Muscle layer of duodenum (tissue), 2 donors: Measurements from ENCODE around the gene COA1.

Source experiments
- H3K27ac ChIP-seq: one replicate; pipeline ENCODE4 v1.7.0; 2013; ENCODE audit warnings: mild to moderate bottlenecking, low read length
- H3K27me3 ChIP-seq: one replicate; pipeline ENCODE4 v1.7.0; 2013; ENCODE audit warnings: low read depth, mild to moderate bottlenecking, control low read depth, low read length
- H3K36me3 ChIP-seq, 2 donors: one replicate each; pipeline ENCODE4 v1.7.0; 2013; ENCODE audit warnings: low read length in 2 of 2, control low read depth in 1 of 2, mild to moderate bottlenecking in 1 of 2; ENCODE audit not compliant: insufficient read depth in 2 of 2, control insufficient read depth in 1 of 2
- H3K4me1 ChIP-seq, 2 donors: one replicate each; pipeline ENCODE4 v1.7.0; 2013; ENCODE audit warnings: low read length in 2 of 2, mild to moderate bottlenecking in 2 of 2, control low read depth in 1 of 2, moderate library complexity in 1 of 2; ENCODE audit not compliant: insufficient read depth in 2 of 2, control insufficient read depth in 1 of 2
- H3K4me3 ChIP-seq, 2 donors: one replicate each; pipeline ENCODE4 v1.7.0; 2013; ENCODE audit warnings: low read length in 2 of 2, low read depth in 1 of 2, mild to moderate bottlenecking in 1 of 2
- H3K9me3 ChIP-seq, 2 donors: one replicate each; pipeline ENCODE4 v1.7.0; 2013; ENCODE audit warnings: low read length in 2 of 2, control low read depth in 1 of 2, mild to moderate bottlenecking in 1 of 2; ENCODE audit not compliant: control insufficient read depth in 1 of 2
- donor health status: healthy.

The COA1 gene

GRCh38 chr7:43658718-43659548 is 70.4 kb downstream of the COA1 start:
- H3K4me1 ChIP-seq, result no peaks in the 10 kb centered on the region
- no peaks in the 10 kb centered on the region for H3K27me3 ChIP-seq
- H3K4me3 ChIP-seq, result no peak overlapping the region
- H3K27ac ChIP-seq, result no peak overlapping the region
- no peaks in the 10 kb centered on the region for H3K9me3 ChIP-seq
- peaks cover 3 to 7% of the 10 kb centered on the region in 2 donors for H3K36me3 ChIP-seq

- Histone ChIP-seq H3K27me3 (no peaks in the 10 kb centered on the region), H3K36me3 (peaks cover 3 to 7% of the 10 kb centered on the region in 2 donors), H3K27ac (no peak overlapping the region), H3K9me3 (no peaks in the 10 kb centered on the region), H3K4me3 (no peak overlapping the region), H3K4me1 (no peaks in the 10 kb centered on the region)
These were observed 72.3 kb downstream of the COA1 start for GRCh38 chr7:43656997-43657396.

- H3K4me1 ChIP-seq, result peaks cover 0 to 3% of the 10 kb centered on the region in 2 donors
- no peak overlapping the region for H3K27ac ChIP-seq
- no peak overlapping the region for H3K4me3 ChIP-seq
- peaks cover 3 to 7% of the 10 kb centered on the region in 2 donors for H3K36me3 ChIP-seq
- no peaks in the 10 kb centered on the region for H3K27me3 ChIP-seq
- H3K9me3 ChIP-seq, result no peaks in the 10 kb centered on the region
These were observed 73.7 kb downstream of the COA1 start for GRCh38 chr7:43655584-43655983.

- Histone ChIP-seq H3K27me3 (no peaks in the 10 kb centered on the region), H3K4me3 (no peak overlapping the region), H3K36me3 (peaks cover 3 to 5% of the 10 kb centered on the region in 2 donors), H3K9me3 (no peaks in the 10 kb centered on the region), H3K4me1 (peaks cover 11 to 19% of the 10 kb centered on the region in 2 donors), H3K27ac (no peak overlapping the region)
These were observed 75.3 kb downstream of the COA1 start for GRCh38 chr7:43653891-43654504.

GRCh38 chr7:43653466-43653865 is 75.9 kb downstream of the COA1 start:
- Histone ChIP-seq H3K36me3 (peaks cover 1 to 2% of the 10 kb centered on the region in 2 donors), H3K27me3 (no peaks in the 10 kb centered on the region), H3K9me3 (no peaks in the 10 kb centered on the region), H3K4me1 (peaks cover 16 to 25% of the 10 kb centered on the region in 2 donors), H3K4me3 (no peak overlapping the region), H3K27ac (no peak overlapping the region)

GRCh38 chr7:43652364-43652763 is 77.0 kb downstream of the COA1 start:
- Histone ChIP-seq H3K27me3 (no peaks in the 10 kb centered on the region), H3K36me3 (peaks cover 0 to 8% of the 10 kb centered on the region in 2 donors), H3K27ac (no peak overlapping the region), H3K4me1 (peaks cover 24 to 33% of the 10 kb centered on the region in 2 donors), H3K4me3 (no peak overlapping the region), H3K9me3 (no peaks in the 10 kb centered on the region)

GRCh38 chr7:43650457-43651052 is 78.8 kb downstream of the COA1 start:
- Histone ChIP-seq H3K36me3 (peaks cover 0 to 14% of the 10 kb centered on the region in 2 donors), H3K4me3 (no peak overlapping the region), H3K27me3 (no peaks in the 10 kb centered on the region), H3K4me1 (peaks cover 40 to 45% of the 10 kb centered on the region in 2 donors), H3K9me3 (no peaks in the 10 kb centered on the region), H3K27ac (peak overlapping the region; percentile 75)

- H3K9me3 ChIP-seq, result no peaks in the 10 kb centered on the region
- H3K4me3 ChIP-seq, result no peak overlapping the region
- peaks cover 40 to 45% of the 10 kb centered on the region in 2 donors for H3K4me1 ChIP-seq
- H3K27ac ChIP-seq, result peak overlapping the region; percentile 75
- peaks cover 0 to 14% of the 10 kb centered on the region in 2 donors for H3K36me3 ChIP-seq
- H3K27me3 ChIP-seq, result no peaks in the 10 kb centered on the region
These were observed 79.5 kb downstream of the COA1 start for GRCh38 chr7:43649755-43650274.

GRCh38 chr7:43648473-43649406 is 80.6 kb downstream of the COA1 start:
- peaks cover 40 to 45% of the 10 kb centered on the region in 2 donors for H3K4me1 ChIP-seq
- H3K27ac ChIP-seq, result peak overlapping the region; percentile 78
- no peaks in the 10 kb centered on the region for H3K27me3 ChIP-seq
- peaks cover 0 to 14% of the 10 kb centered on the region in 2 donors for H3K36me3 ChIP-seq
- no peaks in the 10 kb centered on the region for H3K9me3 ChIP-seq
- H3K4me3 ChIP-seq, result peak overlapping the region in 1 of 2 donors; percentile 5

GRCh38 chr7:43647673-43648472 is 81.5 kb downstream of the COA1 start:
- Histone ChIP-seq H3K36me3 (peaks cover 5 to 21% of the 10 kb centered on the region in 2 donors), H3K4me3 (peak overlapping the region in 1 of 2 donors; percentile 47), H3K27me3 (no peaks in the 10 kb centered on the region), H3K4me1 (peaks cover 40 to 45% of the 10 kb centered on the region in 2 donors), H3K9me3 (no peaks in the 10 kb centered on the region), H3K27ac (peak overlapping the region; percentile 78)
